ENCODE results near the gene HTR6. TPM values are rescaled to one million over a fixed set of nuclear protein-coding genes. Genes with fewer than 3 reads are reported as not detected.

Gene HTR6
- total and polyA plus RNA-seq, 12 donors = not detected

GRCh38 chr1:19720174-19720573, 55.5 kb downstream of the HTR6 start:
- Histone ChIP-seq H3K27me3 (no peaks in the 10 kb centered on the region), H3K27ac (no peak overlapping the region), H3K36me3 (replicated peaks in 1 of 2) (no peaks in the 10 kb centered on the region), H3K9me3 (replicated peaks in 1 of 3) (no peaks in the 10 kb centered on the region), H3K4me1 (replicated peaks in 1 of 2) (peaks cover 0 to 4% of the 10 kb centered on the region in 2 donors), H3K4me3 (no peak overlapping the region)
- TF ChIP-seq CTCF (IDR thresholded peaks at IDR 0.05) (no peak), POLR2A (IDR thresholded peaks at IDR 0.05) (no peak)
- 90 to 96% (median 94%) methylated on average over 4 of the region's 4 CpGs for WGBS, 4 donors
- intact Hi-C loops (cut with DNase I) = no loop called here
- no peak for DNase-seq

GRCh38 chr1:19720973-19721372, 56.3 kb downstream of the HTR6 start:
- TF ChIP-seq CTCF (IDR thresholded peaks at IDR 0.05) = no peak
- TF ChIP-seq POLR2A (IDR thresholded peaks at IDR 0.05) = no peak
- no peak overlapping the region for H3K27ac ChIP-seq
- WGBS, 4 donors = 80 to 88% (median 86%) methylated on average over 4 of the region's 4 CpGs

GRCh38 chr1:19723874-19724273, 59.2 kb downstream of the HTR6 start:
- peaks cover 5% of the 10 kb centered on the region in 2 donors for H3K4me1 ChIP-seq (replicated peaks in 1 of 2)
- intact Hi-C loops (cut with DNase I) = no loop called here
- no peaks in the 10 kb centered on the region for H3K9me3 ChIP-seq (replicated peaks in 1 of 3)
- TF ChIP-seq CTCF (IDR thresholded peaks at IDR 0.05) (no peak), POLR2A (IDR thresholded peaks at IDR 0.05) (no peak)
- H3K36me3 ChIP-seq (replicated peaks in 1 of 2) = peaks cover 0 to 14% of the 10 kb centered on the region in 2 donors
- H3K27me3 ChIP-seq = no peaks in the 10 kb centered on the region
- no peak overlapping the region for H3K27ac ChIP-seq
- 65 to 78% (median 73%) methylated on average over 4 of the region's 4 CpGs for WGBS, 4 donors
- DNase-seq = no peak
- H3K4me3 ChIP-seq = no peak overlapping the region

More at GRCh38 chr1:19720973-19721372, 56.3 kb downstream of the HTR6 start:
- no peaks in the 10 kb centered on the region for H3K27me3 ChIP-seq
- DNase-seq = no peak
- intact Hi-C loops (cut with DNase I) = no loop called here
- H3K4me1 ChIP-seq (replicated peaks in 1 of 2) = no peaks in the 10 kb centered on the region
- peaks cover 0 to 3% of the 10 kb centered on the region in 2 donors for H3K36me3 ChIP-seq (replicated peaks in 1 of 2)
- H3K4me3 ChIP-seq = no peak overlapping the region
- H3K9me3 ChIP-seq (replicated peaks in 1 of 3) = no peaks in the 10 kb centered on the region

- intact Hi-C loops (cut with DNase I) = no loop called here
- Histone ChIP-seq H3K4me3 (no peak overlapping the region), H3K4me1 (replicated peaks in 1 of 2) (peaks cover 6 to 8% of the 10 kb centered on the region in 2 donors), H3K36me3 (replicated peaks in 1 of 2) (peaks cover 0 to 14% of the 10 kb centered on the region in 2 donors), H3K9me3 (replicated peaks in 1 of 3) (no peaks in the 10 kb centered on the region), H3K27ac (no peak overlapping the region), H3K27me3 (no peaks in the 10 kb centered on the region)
- 91 to 97% (median 95%) methylated on average over 6 to 9 of the region's 9 CpGs for WGBS, 4 donors
- TF ChIP-seq CTCF (IDR thresholded peaks at IDR 0.05) = no peak
- no peak for TF ChIP-seq POLR2A (IDR thresholded peaks at IDR 0.05)
- no peak for DNase-seq
Measured at GRCh38 chr1:19725606-19726005, 60.9 kb downstream of the HTR6 start.
